Measurements from ENCODE around the gene WDR64.

The WDR64 gene

DNA sequence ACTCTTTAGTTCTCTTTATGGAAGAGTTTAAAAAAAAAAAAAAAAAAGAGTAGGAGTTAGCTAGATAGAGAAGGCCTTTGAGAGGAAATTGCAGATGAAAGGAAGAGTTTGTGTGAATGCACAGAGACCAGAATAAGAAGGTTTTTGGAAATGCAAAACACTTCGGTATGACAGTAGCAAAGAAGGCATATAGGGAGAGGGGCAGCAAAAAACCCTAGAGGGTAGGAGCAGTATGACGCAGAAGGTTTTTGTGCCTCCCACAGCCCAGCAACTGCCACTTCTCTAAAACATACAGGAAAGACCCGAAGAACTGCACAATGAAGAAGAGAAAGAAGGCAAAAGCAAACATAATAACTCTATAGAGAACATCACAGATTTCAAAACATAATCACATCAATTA lies 84.3 kb downstream of the WDR64 start:
- no peaks in the 10 kb centered on the region for H3K9me3 ChIP-seq (ENCODE audit: control insufficient read depth, low read length)
- H3K27me3 ChIP-seq (ENCODE audit: control insufficient read depth, insufficient read depth, low read length): no peaks in the 10 kb centered on the region
- H3K9ac ChIP-seq (ENCODE audit: low read length): no peak overlapping the region
- H3K36me3 ChIP-seq (ENCODE audit: control insufficient read depth, insufficient read depth, low read length): no peaks in the 10 kb centered on the region
- no peaks in the 10 kb centered on the region for H3K4me1 ChIP-seq (ENCODE audit: control insufficient read depth, insufficient read depth, low read length)
- H3K4me3 ChIP-seq (ENCODE audit: low read length): no peak overlapping the region

DNA sequence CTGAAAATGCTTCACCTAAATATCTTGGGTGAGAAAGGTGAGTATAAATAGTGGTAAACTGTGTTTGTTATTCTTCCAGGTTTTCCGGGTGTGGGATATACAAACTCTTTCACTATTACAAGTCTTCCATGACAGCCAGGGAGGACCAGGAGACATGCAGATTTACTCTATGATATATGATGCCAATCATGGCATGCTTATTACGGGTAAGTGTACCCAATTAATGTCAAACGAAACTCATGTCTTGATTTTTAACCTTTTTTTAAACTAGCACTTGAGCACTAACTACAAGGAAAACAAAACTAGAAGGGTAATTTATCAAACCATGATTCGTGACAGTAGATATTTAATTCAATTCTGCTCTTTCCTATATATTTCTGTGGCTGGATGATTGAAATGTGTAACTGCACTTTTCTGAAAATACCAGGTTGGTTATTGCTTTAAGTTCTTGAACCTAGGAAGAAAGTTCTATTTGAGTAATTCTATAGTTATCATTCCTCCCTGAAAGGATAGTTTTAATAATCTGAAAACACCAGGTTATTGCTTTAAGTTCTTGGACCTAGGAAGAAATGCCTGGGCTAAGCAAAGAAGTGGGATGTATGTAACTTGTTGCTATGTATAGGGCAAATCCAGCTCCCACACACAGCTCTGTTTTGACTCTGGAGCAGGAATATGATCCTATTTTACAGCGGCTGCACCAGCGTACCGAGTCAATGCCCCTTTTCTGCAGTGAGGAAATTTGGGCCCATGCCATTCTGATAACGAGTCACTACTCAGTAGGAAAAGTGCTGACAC lies 86.4 kb downstream of the WDR64 start:
- Histone ChIP-seq H3K4me3 (ENCODE audit: low read length) (no peak overlapping the region), H3K36me3 (ENCODE audit: control insufficient read depth, insufficient read depth, low read length) (no peaks in the 10 kb centered on the region), H3K9me3 (ENCODE audit: control insufficient read depth, low read length) (no peaks in the 10 kb centered on the region), H3K4me1 (ENCODE audit: control insufficient read depth, insufficient read depth, low read length) (no peaks in the 10 kb centered on the region), H3K9ac (ENCODE audit: low read length) (no peak overlapping the region), H3K27me3 (ENCODE audit: control insufficient read depth, insufficient read depth, low read length) (no peaks in the 10 kb centered on the region)

DNA sequence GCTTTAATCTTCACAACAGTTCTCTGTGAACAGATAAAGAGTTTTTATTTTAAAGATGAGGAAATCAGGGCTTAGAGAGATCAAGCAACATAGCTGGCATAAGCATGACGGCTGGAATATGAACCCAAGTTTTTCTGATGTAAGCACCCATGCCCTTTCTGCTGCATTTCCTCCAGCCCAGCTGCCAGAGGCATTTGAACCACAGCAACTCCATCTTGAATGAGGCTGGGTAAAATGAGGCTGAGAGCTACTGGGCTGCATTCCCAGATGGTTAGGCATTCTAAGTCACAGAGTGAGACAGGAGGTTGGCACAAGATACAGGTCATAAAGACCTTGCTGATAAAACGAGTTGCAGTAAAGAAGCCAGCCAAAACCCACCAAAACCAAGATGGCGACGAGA lies 90.0 kb downstream of the WDR64 start:
- no peak overlapping the region for H3K4me3 ChIP-seq (ENCODE audit: low read length)
- no peaks in the 10 kb centered on the region for H3K27me3 ChIP-seq (ENCODE audit: control insufficient read depth, insufficient read depth, low read length)
- no peaks in the 10 kb centered on the region for H3K9me3 ChIP-seq (ENCODE audit: control insufficient read depth, low read length)
- no peaks in the 10 kb centered on the region for H3K36me3 ChIP-seq (ENCODE audit: control insufficient read depth, insufficient read depth, low read length)
- H3K9ac ChIP-seq (ENCODE audit: low read length): no peak overlapping the region
- no peaks in the 10 kb centered on the region for H3K4me1 ChIP-seq (ENCODE audit: control insufficient read depth, insufficient read depth, low read length)

DNA sequence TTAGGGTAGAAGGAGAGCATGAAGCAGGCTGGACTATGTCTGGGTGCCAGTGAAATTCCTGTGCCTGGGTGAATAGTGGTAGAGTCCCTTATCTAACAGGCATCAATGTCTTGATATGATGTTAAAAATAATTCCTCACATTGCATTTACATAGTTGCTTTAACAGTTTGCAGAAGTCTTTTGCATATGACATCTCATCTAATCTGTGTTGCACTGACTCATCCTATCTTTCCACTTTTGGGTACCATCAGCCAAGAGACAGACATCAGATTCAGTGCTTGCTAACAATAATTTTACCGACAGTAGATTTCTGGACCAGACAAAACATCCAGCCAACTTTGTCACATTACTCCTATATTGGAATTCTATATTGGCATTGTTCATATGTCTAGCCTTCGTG lies 92.5 kb downstream of the WDR64 start:
- Histone ChIP-seq H3K36me3 (ENCODE audit: control insufficient read depth, insufficient read depth, low read length) (no peaks in the 10 kb centered on the region), H3K27me3 (ENCODE audit: control insufficient read depth, insufficient read depth, low read length) (no peaks in the 10 kb centered on the region), H3K9me3 (ENCODE audit: control insufficient read depth, low read length) (no peaks in the 10 kb centered on the region), H3K9ac (ENCODE audit: low read length) (no peak overlapping the region), H3K4me1 (ENCODE audit: control insufficient read depth, insufficient read depth, low read length) (no peaks in the 10 kb centered on the region), H3K4me3 (ENCODE audit: low read length) (no peak overlapping the region)

DNA sequence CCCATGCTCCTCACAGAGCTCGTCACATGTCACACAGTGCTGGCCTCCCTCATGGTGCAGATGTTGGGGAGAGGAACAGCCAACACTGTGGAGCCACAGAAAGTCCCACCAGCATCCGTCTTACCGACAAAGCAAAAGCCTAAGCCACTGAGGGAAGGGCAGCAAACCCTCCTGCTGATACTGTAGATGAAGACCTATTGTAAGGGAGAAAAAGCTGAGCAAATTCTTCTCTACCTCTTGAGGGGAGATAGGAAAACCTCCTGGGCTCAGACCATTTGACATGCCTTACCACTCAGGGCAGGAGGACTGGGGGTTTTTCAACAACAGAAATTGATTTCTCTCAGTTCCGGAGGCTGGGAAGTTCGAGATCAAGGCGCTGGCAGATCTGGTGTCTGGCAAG lies 95.9 kb downstream of the WDR64 start:
- H3K4me1 ChIP-seq (ENCODE audit: control insufficient read depth, insufficient read depth, low read length): no peaks in the 10 kb centered on the region
- no peak overlapping the region for H3K9ac ChIP-seq (ENCODE audit: low read length)
- H3K27me3 ChIP-seq (ENCODE audit: control insufficient read depth, insufficient read depth, low read length): no peaks in the 10 kb centered on the region
- no peaks in the 10 kb centered on the region for H3K36me3 ChIP-seq (ENCODE audit: control insufficient read depth, insufficient read depth, low read length)
- no peak overlapping the region for H3K4me3 ChIP-seq (ENCODE audit: low read length)
- no peaks in the 10 kb centered on the region for H3K9me3 ChIP-seq (ENCODE audit: control insufficient read depth, low read length)

DNA sequence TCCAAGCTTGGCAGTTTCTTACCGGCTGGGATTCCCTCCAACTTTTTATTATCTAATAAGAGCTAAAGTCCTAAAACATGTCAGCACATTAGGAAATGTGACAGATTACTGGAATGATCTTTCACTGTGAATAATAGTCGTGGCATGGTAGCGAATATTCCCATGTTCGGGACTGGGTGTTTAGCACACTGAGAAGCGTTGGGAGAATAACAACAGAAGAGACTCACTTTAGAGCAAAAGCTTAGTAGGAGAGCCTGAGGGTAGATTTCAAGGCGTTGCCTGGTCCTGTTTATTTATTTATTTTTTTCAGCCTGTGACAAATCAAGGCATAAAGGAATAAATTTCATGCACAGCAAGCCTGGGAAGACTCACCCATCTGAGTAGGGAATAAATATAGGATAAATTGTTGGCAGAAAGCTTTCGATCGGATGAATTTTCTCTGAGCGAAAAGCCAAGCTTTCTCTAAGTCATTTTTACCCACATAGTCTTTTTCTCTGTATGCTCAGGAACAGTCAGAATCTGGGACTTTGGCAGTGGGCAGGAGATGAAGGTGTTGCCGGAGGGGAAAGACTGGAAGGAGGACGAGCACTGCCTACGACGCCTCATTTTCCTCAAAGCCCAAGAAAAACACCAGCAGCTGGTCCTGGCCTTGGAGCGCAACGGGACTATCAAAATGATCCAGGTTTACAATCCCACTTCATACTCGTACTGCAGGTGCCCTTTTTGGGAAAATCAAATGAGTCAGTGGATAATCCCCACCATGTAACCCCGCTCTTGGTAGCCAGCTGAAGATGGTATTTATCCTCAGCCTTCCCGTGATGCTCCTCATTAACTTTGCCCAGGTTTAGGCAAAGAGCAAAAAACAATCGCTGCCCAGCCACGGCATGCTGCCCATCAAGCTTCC lies 97.2 kb downstream of the WDR64 start:
- no peaks in the 10 kb centered on the region for H3K36me3 ChIP-seq (ENCODE audit: control insufficient read depth, insufficient read depth, low read length)
- H3K9me3 ChIP-seq (ENCODE audit: control insufficient read depth, low read length): no peaks in the 10 kb centered on the region
- H3K9ac ChIP-seq (ENCODE audit: low read length): no peak overlapping the region
- no peak overlapping the region for H3K4me3 ChIP-seq (ENCODE audit: low read length)
- no peaks in the 10 kb centered on the region for H3K4me1 ChIP-seq (ENCODE audit: control insufficient read depth, insufficient read depth, low read length)
- H3K27me3 ChIP-seq (ENCODE audit: control insufficient read depth, insufficient read depth, low read length): no peaks in the 10 kb centered on the region

DNA sequence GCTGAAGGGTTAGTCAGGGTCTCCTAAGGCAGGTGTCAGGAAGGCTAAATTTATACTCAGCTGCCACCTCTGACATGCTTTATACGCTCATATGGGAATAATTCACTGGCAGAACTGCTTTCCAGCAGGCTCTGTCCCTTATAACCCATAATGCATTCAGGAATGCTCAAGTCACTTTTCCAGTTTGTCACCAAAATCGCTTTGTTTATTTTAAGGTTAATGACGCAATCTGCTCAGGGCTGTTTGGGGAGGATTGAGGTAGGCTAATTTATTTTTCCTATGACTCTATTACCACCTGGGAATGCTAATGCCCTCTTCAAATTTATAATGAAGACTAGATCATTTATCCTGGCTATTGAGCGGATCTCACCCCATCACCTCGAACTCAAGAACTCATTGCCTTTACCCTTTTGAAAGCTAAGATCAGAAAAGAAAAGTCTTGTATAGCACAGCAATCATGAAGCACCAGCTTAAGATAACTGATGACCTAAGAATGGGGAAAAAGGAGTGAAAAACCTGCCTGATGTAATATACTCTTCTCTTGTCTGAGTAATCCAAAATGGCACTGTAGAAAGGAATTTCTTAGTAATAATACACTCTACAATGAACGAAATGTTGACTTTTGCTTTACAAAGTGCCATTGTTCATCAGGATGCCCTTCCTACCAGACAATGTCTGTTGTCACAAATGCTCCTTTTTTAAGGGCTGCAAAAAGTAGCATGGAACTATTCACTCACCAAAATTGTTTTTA lies 98.0 kb downstream of the WDR64 start:
- Histone ChIP-seq H3K4me3 (ENCODE audit: low read length) (no peak overlapping the region), H3K9me3 (ENCODE audit: control insufficient read depth, low read length) (no peaks in the 10 kb centered on the region), H3K9ac (ENCODE audit: low read length) (no peak overlapping the region), H3K4me1 (ENCODE audit: control insufficient read depth, insufficient read depth, low read length) (no peaks in the 10 kb centered on the region), H3K36me3 (ENCODE audit: control insufficient read depth, insufficient read depth, low read length) (no peaks in the 10 kb centered on the region), H3K27me3 (ENCODE audit: control insufficient read depth, insufficient read depth, low read length) (no peaks in the 10 kb centered on the region)

DNA sequence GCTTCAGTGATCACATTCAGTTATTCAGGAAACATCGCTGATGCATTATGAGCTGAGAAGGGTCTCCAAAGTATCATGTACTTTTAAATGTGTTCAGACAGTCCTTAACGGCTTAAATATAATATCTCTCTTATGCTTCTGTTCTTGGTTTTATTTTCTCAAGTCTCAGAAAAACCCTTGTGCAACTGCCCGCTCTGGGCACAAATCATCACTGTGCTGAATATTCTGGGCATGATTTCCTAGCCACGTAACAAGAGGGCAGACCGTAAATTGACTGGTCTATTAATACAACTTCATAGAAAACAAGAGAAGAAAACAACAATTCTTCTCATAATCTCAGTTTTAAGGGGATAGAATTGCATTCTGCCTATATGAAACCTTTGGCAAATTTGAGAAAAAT lies 99.4 kb downstream of the WDR64 start:
- Histone ChIP-seq H3K9ac (ENCODE audit: low read length) (no peak overlapping the region), H3K9me3 (ENCODE audit: control insufficient read depth, low read length) (no peaks in the 10 kb centered on the region), H3K36me3 (ENCODE audit: control insufficient read depth, insufficient read depth, low read length) (no peaks in the 10 kb centered on the region), H3K4me1 (ENCODE audit: control insufficient read depth, insufficient read depth, low read length) (no peaks in the 10 kb centered on the region), H3K4me3 (ENCODE audit: low read length) (no peak overlapping the region), H3K27me3 (ENCODE audit: control insufficient read depth, insufficient read depth, low read length) (no peaks in the 10 kb centered on the region)

DNA sequence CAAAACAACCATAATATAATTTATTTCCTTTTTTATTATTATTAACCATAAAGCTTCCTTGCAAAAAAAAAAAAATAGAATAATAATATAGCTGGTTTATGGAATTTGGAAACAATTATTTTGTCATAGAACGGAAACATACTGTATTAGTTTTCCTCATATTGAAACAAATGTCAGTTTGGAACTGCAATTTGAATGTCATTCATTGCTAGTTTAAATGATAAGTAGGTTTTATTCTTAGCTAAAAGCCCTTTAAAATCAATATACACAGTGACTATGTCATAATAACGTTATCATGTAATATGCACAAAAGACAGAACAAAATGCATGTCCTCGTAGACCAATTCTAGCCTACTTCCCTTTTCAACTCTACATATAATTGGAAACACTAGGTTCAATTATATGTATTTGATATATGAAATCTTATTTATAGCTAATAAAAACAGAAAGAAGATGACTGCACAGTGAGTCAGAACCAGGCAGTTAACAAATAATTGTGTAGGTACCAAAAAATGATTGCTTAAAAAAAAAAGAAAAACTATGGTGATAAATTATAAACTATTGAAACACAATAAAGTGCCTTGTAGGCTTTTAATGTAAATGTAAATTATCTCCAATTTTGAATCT lies 110.7 kb downstream of the WDR64 start:
- no peaks in the 10 kb centered on the region for H3K4me1 ChIP-seq (ENCODE audit: control insufficient read depth, insufficient read depth, low read length)
- no peak overlapping the region for H3K4me3 ChIP-seq (ENCODE audit: low read length)
- no peaks in the 10 kb centered on the region for H3K36me3 ChIP-seq (ENCODE audit: control insufficient read depth, insufficient read depth, low read length)
- H3K27me3 ChIP-seq (ENCODE audit: control insufficient read depth, insufficient read depth, low read length): no peaks in the 10 kb centered on the region
- H3K9me3 ChIP-seq (ENCODE audit: control insufficient read depth, low read length): no peaks in the 10 kb centered on the region
- no peak overlapping the region for H3K9ac ChIP-seq (ENCODE audit: low read length)

DNA sequence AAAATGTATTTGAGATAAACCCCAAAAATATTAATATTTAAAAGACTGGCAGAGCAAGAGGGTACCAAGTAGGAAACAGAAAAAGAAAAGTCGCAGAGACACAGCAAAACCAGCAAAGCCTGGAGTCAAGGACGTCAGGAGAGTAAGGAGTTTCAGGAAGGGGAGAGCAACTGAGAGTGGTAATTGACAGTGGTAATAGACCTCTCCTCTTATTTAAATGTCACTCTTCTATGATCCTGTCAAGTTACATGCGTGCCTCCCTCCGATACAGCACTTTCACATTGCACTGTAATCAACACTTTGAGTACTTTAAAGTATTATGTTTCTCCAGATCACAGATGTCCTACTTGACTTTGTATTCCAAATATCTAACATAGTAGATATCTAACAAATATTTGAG lies 113.3 kb downstream of the WDR64 start:
- Histone ChIP-seq H3K9ac (ENCODE audit: low read length) (no peak overlapping the region), H3K36me3 (ENCODE audit: control insufficient read depth, insufficient read depth, low read length) (no peaks in the 10 kb centered on the region), H3K27me3 (ENCODE audit: control insufficient read depth, insufficient read depth, low read length) (no peaks in the 10 kb centered on the region), H3K9me3 (ENCODE audit: control insufficient read depth, low read length) (no peaks in the 10 kb centered on the region), H3K4me1 (ENCODE audit: control insufficient read depth, insufficient read depth, low read length) (no peaks in the 10 kb centered on the region), H3K4me3 (ENCODE audit: low read length) (no peak overlapping the region)

DNA sequence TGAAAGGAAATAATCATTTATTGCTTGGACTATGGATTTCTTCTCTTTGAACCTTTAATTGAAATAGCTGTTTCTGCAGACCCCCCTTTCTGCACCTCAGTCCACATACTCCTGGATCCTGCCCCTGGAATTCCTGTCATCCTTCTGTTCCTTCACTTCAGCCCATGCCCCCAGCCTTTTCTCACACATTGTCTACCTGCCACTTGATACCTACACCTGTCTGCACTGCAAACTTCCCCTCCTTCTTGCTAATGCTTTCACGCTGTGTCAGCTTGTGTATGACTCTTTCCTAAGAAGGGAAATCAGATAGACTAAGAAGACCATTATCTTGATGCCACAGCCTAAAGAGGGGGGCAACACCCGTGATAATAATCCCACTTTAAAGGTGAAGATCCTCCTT lies 115.7 kb downstream of the WDR64 start:
- Histone ChIP-seq H3K9me3 (ENCODE audit: control insufficient read depth, low read length) (no peaks in the 10 kb centered on the region), H3K4me3 (ENCODE audit: low read length) (no peak overlapping the region), H3K9ac (ENCODE audit: low read length) (no peak overlapping the region), H3K27me3 (ENCODE audit: control insufficient read depth, insufficient read depth, low read length) (no peaks in the 10 kb centered on the region), H3K36me3 (ENCODE audit: control insufficient read depth, insufficient read depth, low read length) (no peaks in the 10 kb centered on the region), H3K4me1 (ENCODE audit: control insufficient read depth, insufficient read depth, low read length) (no peaks in the 10 kb centered on the region)
